Measurements from ENCODE around the gene SELENOO. TPM values are rescaled to one million over a fixed set of nuclear protein-coding genes. Genes with fewer than 3 reads are reported as not detected.

Gene SELENOO
- total RNA-seq, 1 experiment from 2014 or later, result 29.6 TPM

- TF ChIP-seq ZBTB33 (IDR thresholded peaks at IDR 0.05; ENCODE audit: extremely low read depth, insufficient replicate concordance, low read length) (peak; percentile 89), SIN3A (IDR thresholded peaks at IDR 0.05; ENCODE audit: low read depth) (peak; percentile 85)
Observed at GRCh38 chr22:50244420-50245213, 43.8 kb downstream of the SELENOO start, which contains the start of gene TUBGCP6 (continued).

- no peaks in the 10 kb centered on the region for H4K20me1 ChIP-seq (ENCODE audit: insufficient read depth)
- peak; percentile 45 for ATAC-seq
- peak overlapping the region; percentile 81 for H3K27ac ChIP-seq (ENCODE audit: low read depth, low read length)
- peak overlapping the region; percentile 92 for H3K4me2 ChIP-seq (ENCODE audit: low read length)
- peaks cover 82% of the 10 kb centered on the region for H3K79me2 ChIP-seq (ENCODE audit: insufficient read depth, low read length)
- peaks cover 30 to 68% of the 10 kb centered on the region in 2 experiments for H3K4me1 ChIP-seq (ENCODE audit: control insufficient read depth in 1 of 2, insufficient read depth in 2 of 2, low read length in 2 of 2)
- H3K9me2 ChIP-seq (ENCODE audit: insufficient read depth), result no peaks in the 10 kb centered on the region
- ChIA-PET POLR2A (no interaction called here), RAD21 (ENCODE audit: low non-redundant PET in 1 of 2, low total read pairs in 2 of 2, uncharacterized antibody in 2 of 2, unreplicated experiment in 2 of 2) (no interaction called here), CTCF (no interaction called here)
- DNase-seq (ENCODE audit: low read depth, low spot score), result no peak
- H3K9ac ChIP-seq (ENCODE audit: low read length), result peak overlapping the region; percentile 92
- H3K4me3 ChIP-seq (replicated peaks in 1 of 2; ENCODE audit: low read depth in 1 of 2, low read length in 2 of 2), result peak overlapping the region; percentile 93 to 95
- intact Hi-C loops (cut with micrococcal nuclease), result no loop called here
- no peaks in the 10 kb centered on the region for H3K27me3 ChIP-seq (ENCODE audit: insufficient read depth, low read length)
- H3K9me3 ChIP-seq (ENCODE audit: control insufficient read depth in 1 of 2, insufficient read depth in 1 of 2, low read depth in 1 of 2, low read length in 2 of 2), result no peaks in the 10 kb centered on the region
- peaks cover 0 to 18% of the 10 kb centered on the region in 2 experiments; a peak in 1 of 4 replicates for H3K36me3 ChIP-seq (ENCODE audit: control insufficient read depth in 1 of 2, insufficient read depth in 2 of 2, low read length in 2 of 2)
- H2AFZ ChIP-seq (ENCODE audit: low read depth, low read length, poor library complexity, severe bottlenecking), result no peak overlapping the region
- TSS peak; percentile 58 for BruUV-seq (replicated peaks)
- TF ChIP-seq JUND (IDR thresholded peaks at IDR 0.05), result peak; percentile 7; the same call in 1 of the 2 replicates
- no peak for TF ChIP-seq POLR2A (IDR thresholded peaks at IDR 0.05; ENCODE audit: borderline replicate concordance, extremely low read depth, insufficient read depth, insufficient read length)
- TF ChIP-seq POLR2AphosphoS5 (IDR thresholded peaks at IDR 0.05; ENCODE audit: low read depth, low read length), result no peak
- TF ChIP-seq EZH2 (IDR thresholded peaks at IDR 0.05), result no peak
- TF ChIP-seq SP1 (IDR thresholded peaks at IDR 0.05; ENCODE audit: low read depth), result no peak
- TF ChIP-seq ZFX (IDR thresholded peaks at IDR 0.05), result peak; percentile 6; the same call in 1 of the 2 replicates
- no peak for TF ChIP-seq ZBTB33 (IDR thresholded peaks at IDR 0.05; ENCODE audit: extremely low read depth, insufficient replicate concordance, low read length)
- no peak for TF ChIP-seq MAX (IDR thresholded peaks at IDR 0.05)
- no peak for TF ChIP-seq REST (IDR thresholded peaks at IDR 0.05; ENCODE audit: low read depth)
- TF ChIP-seq EGR1 (IDR thresholded peaks at IDR 0.05; ENCODE audit: low read depth), result no peak
- no peak for TF ChIP-seq CBX3 (IDR thresholded peaks at IDR 0.05; ENCODE audit: low read depth)
- TF ChIP-seq EZH2phosphoT487 (IDR thresholded peaks at IDR 0.05; ENCODE audit: borderline replicate concordance), result no peak
- TF ChIP-seq CEBPB (IDR thresholded peaks at IDR 0.05; ENCODE audit: low read depth), result no peak
- TF ChIP-seq RAD21 (IDR thresholded peaks at IDR 0.05; ENCODE audit: low read depth), result no peak
- no peak for TF ChIP-seq ELF1 (IDR thresholded peaks at IDR 0.05; ENCODE audit: borderline replicate concordance, low read depth)
Observed at GRCh38 chr22:50245214-50246072, 44.6 kb downstream of the SELENOO start.

Data from HCT116 (cell line).